ENCODE data around the gene SEM1. TPM values are rescaled to one million over a fixed set of nuclear protein-coding genes. Genes with fewer than 3 reads are reported as not detected.

The SEM1 gene
- polyA plus RNA-seq, 1 donor from 2014 or later: 49.2 TPM

GRCh38 chr7:96707901-96708774 lies 1.5 kb downstream of the SEM1 start:
- Histone ChIP-seq H3K79me2 (replicated peaks; ENCODE audit: insufficient read depth, low read length) (peaks cover 58% of the 10 kb centered on the region), H3K9me3 (ENCODE audit: low read length) (no peaks in the 10 kb centered on the region), H3K4me2 (ENCODE audit: low read length) (peak overlapping the region; percentile 80), H2AFZ (ENCODE audit: low read depth, low read length) (no peak overlapping the region), H3K9me2 (ENCODE audit: insufficient read depth, low read length) (no peaks in the 10 kb centered on the region), H3K36me3 (ENCODE audit: insufficient read depth, low read length) (no peaks in the 10 kb centered on the region), H4K20me1 (ENCODE audit: insufficient read depth) (no peaks in the 10 kb centered on the region), H3K27ac (ENCODE audit: low read length) (no peak overlapping the region), H3K27me3 (ENCODE audit: insufficient read depth, low read depth, low read length) (no peaks in the 10 kb centered on the region), H3K4me3 (ENCODE audit: low read length) (peak overlapping the region; percentile 83), H3K9ac (ENCODE audit: low read length) (no peak overlapping the region), H3F3A (ENCODE audit: insufficient read depth, low read length, poor library complexity, severe bottlenecking) (no peaks in the 10 kb centered on the region)
- no peak for TF ChIP-seq EZH2 (IDR thresholded peaks at IDR 0.05; ENCODE audit: borderline replicate concordance, insufficient read depth, low read length, poor library complexity, severe bottlenecking)
- TF ChIP-seq CTCF (IDR thresholded peaks at IDR 0.05; ENCODE audit: poor library complexity, severe bottlenecking): no peak
- no peak for TF ChIP-seq TAF1 (IDR thresholded peaks at IDR 0.05; ENCODE audit: low read depth)
- no peak for TF ChIP-seq MXI1 (conservative IDR thresholded peaks at IDR 0.05; ENCODE audit: poor library complexity, severe bottlenecking)
- no peak for TF ChIP-seq POLR2AphosphoS5 (IDR thresholded peaks at IDR 0.05)
- TF ChIP-seq EP300 (conservative IDR thresholded peaks at IDR 0.05; ENCODE audit: poor library complexity, severe bottlenecking): no peak
- no peak for TF ChIP-seq SMC3 (conservative IDR thresholded peaks at IDR 0.05; ENCODE audit: poor library complexity)
- no peak for TF ChIP-seq RAD21 (conservative IDR thresholded peaks at IDR 0.05)
- TF ChIP-seq REST (IDR thresholded peaks at IDR 0.05; ENCODE audit: borderline replicate concordance): no peak

GRCh38 chr7:96701258-96701657 lies 8.4 kb downstream of the SEM1 start:
- Histone ChIP-seq H3K36me3 (ENCODE audit: insufficient read depth, low read length) (no peaks in the 10 kb centered on the region), H3K79me2 (replicated peaks; ENCODE audit: insufficient read depth, low read length) (peaks cover 82% of the 10 kb centered on the region), H2AFZ (ENCODE audit: low read depth, low read length) (no peak overlapping the region), H3K9me2 (ENCODE audit: insufficient read depth, low read length) (no peaks in the 10 kb centered on the region), H3K4me3 (ENCODE audit: low read length) (no peak overlapping the region), H3K4me2 (ENCODE audit: low read length) (no peak overlapping the region), H4K20me1 (ENCODE audit: insufficient read depth) (no peaks in the 10 kb centered on the region), H3F3A (ENCODE audit: insufficient read depth, low read length, poor library complexity, severe bottlenecking) (no peaks in the 10 kb centered on the region), H3K9me3 (ENCODE audit: low read length) (no peaks in the 10 kb centered on the region), H3K27ac (ENCODE audit: low read length) (no peak overlapping the region), H3K27me3 (ENCODE audit: insufficient read depth, low read depth, low read length) (no peaks in the 10 kb centered on the region), H3K9ac (ENCODE audit: low read length) (no peak overlapping the region)
- no peak for TF ChIP-seq SMC3 (conservative IDR thresholded peaks at IDR 0.05; ENCODE audit: poor library complexity)

Measured in neural cell (in vitro differentiated cells).